Measurements from ENCODE around the gene SMIM22. TPM values are rescaled to one million over a fixed set of nuclear protein-coding genes. Genes with fewer than 3 reads are reported as not detected.
A peak's percentile ranks its signal among the peaks of the same experiment; 100 is the strongest.

The SMIM22 gene
- total RNA-seq, 1 donor from 2014 or later, result not detected

- peaks cover 10% of the 10 kb centered on the region for H3K4me1 Mint-ChIP-seq (ENCODE audit: unreplicated experiment)
- DNase-seq (ENCODE audit: low spot score), result no peak
- H3K27ac Mint-ChIP-seq (ENCODE audit: unreplicated experiment), result no peak overlapping the region
- peaks cover 2% of the 10 kb centered on the region for H3K27me3 Mint-ChIP-seq (ENCODE audit: unreplicated experiment)
- no peak for TF ChIP-seq CTCF (IDR thresholded peaks at IDR 0.05; ENCODE audit: unreplicated experiment)
- peak overlapping the region; percentile 92 for H3K4me3 Mint-ChIP-seq (ENCODE audit: unreplicated experiment)
- H3K9me3 Mint-ChIP-seq (ENCODE audit: unreplicated experiment), result no peaks in the 10 kb centered on the region
- H3K36me3 Mint-ChIP-seq (ENCODE audit: low read depth, unreplicated experiment), result peaks cover 23% of the 10 kb centered on the region
These were observed 8.3 kb downstream of the SMIM22 start for GRCh38 chr16:4803401-4803844.

- DNase-seq (ENCODE audit: low spot score), result no peak
- Mint-ChIP-seq H3K36me3 (ENCODE audit: low read depth, unreplicated experiment) (peaks cover 16% of the 10 kb centered on the region), H3K4me3 (ENCODE audit: unreplicated experiment) (no peak overlapping the region), H3K27me3 (ENCODE audit: unreplicated experiment) (peaks cover 2% of the 10 kb centered on the region), H3K4me1 (ENCODE audit: unreplicated experiment) (peaks cover 10% of the 10 kb centered on the region), H3K27ac (ENCODE audit: unreplicated experiment) (no peak overlapping the region), H3K9me3 (ENCODE audit: unreplicated experiment) (no peaks in the 10 kb centered on the region)
- no peak for TF ChIP-seq CTCF (IDR thresholded peaks at IDR 0.05; ENCODE audit: unreplicated experiment)
These were observed 9.0 kb downstream of the SMIM22 start for GRCh38 chr16:4803898-4804762.

- no peak for TF ChIP-seq CTCF (IDR thresholded peaks at IDR 0.05; ENCODE audit: unreplicated experiment)
- no peak for DNase-seq (ENCODE audit: low spot score)
- H3K4me1 Mint-ChIP-seq (ENCODE audit: unreplicated experiment), result peaks cover 10% of the 10 kb centered on the region
- H3K9me3 Mint-ChIP-seq (ENCODE audit: unreplicated experiment), result no peaks in the 10 kb centered on the region
- peaks cover 14% of the 10 kb centered on the region for H3K36me3 Mint-ChIP-seq (ENCODE audit: low read depth, unreplicated experiment)
- no peak overlapping the region for H3K27ac Mint-ChIP-seq (ENCODE audit: unreplicated experiment)
- peaks cover 2% of the 10 kb centered on the region for H3K27me3 Mint-ChIP-seq (ENCODE audit: unreplicated experiment)
- H3K4me3 Mint-ChIP-seq (ENCODE audit: unreplicated experiment), result peak overlapping the region; percentile 57
These were observed 10.1 kb downstream of the SMIM22 start for GRCh38 chr16:4805231-4805630.

- Mint-ChIP-seq H3K27ac (ENCODE audit: unreplicated experiment) (no peak overlapping the region), H3K36me3 (ENCODE audit: low read depth, unreplicated experiment) (peaks cover 18% of the 10 kb centered on the region)
- TF ChIP-seq CTCF (IDR thresholded peaks at IDR 0.05; ENCODE audit: unreplicated experiment), result no peak
These were observed 11.1 kb downstream of the SMIM22 start for GRCh38 chr16:4806280-4806679.

GRCh38 chr16:4811242-4811641, 16.1 kb downstream of the SMIM22 start:
- Mint-ChIP-seq H3K36me3 (ENCODE audit: low read depth, unreplicated experiment) (peaks cover 30% of the 10 kb centered on the region), H3K4me3 (ENCODE audit: unreplicated experiment) (no peak overlapping the region), H3K4me1 (ENCODE audit: unreplicated experiment) (peaks cover 3% of the 10 kb centered on the region), H3K9me3 (ENCODE audit: unreplicated experiment) (no peaks in the 10 kb centered on the region), H3K27ac (ENCODE audit: unreplicated experiment) (no peak overlapping the region), H3K27me3 (ENCODE audit: unreplicated experiment) (no peaks in the 10 kb centered on the region)
- no peak for TF ChIP-seq CTCF (IDR thresholded peaks at IDR 0.05; ENCODE audit: unreplicated experiment)
- DNase-seq (ENCODE audit: low spot score), result no peak

More at GRCh38 chr16:4806280-4806679, 11.1 kb downstream of the SMIM22 start:
- Mint-ChIP-seq H3K27me3 (ENCODE audit: unreplicated experiment) (peaks cover 2% of the 10 kb centered on the region), H3K4me3 (ENCODE audit: unreplicated experiment) (peak overlapping the region; percentile 34), H3K4me1 (ENCODE audit: unreplicated experiment) (peaks cover 2% of the 10 kb centered on the region), H3K9me3 (ENCODE audit: unreplicated experiment) (no peaks in the 10 kb centered on the region)
- no peak for DNase-seq (ENCODE audit: low spot score)

Measured in endothelial cell (in vitro differentiated cells).